H54 (cell line): ENCODE results near the gene MLIP.
"Not testable (repeated sequence)": the region's sequence is repeated elsewhere in the genome, so short reads cannot be mapped to it uniquely, and the experiment has no call there.

ENCODE experiments used
- DNase-seq: peaks from one replicate; pipeline ENCODE4 v3.0.0; 2011; ENCODE audit warnings: low spot score, mixed read lengths; ENCODE audit not compliant: insufficient read length
- FAIRE-seq: peaks from 3 replicates; lab custom pipeline; 2011; peaks lifted over from hg19 to GRCh38; lab: Jason Lieb, UNC
- POLR2A ChIP-seq: IDR thresholded peaks from 2 replicates; pipeline ENCODE4 v1.6.1; 2011; ENCODE audit warnings: low read depth, mild to moderate bottlenecking, low read length

The MLIP gene, protein sequence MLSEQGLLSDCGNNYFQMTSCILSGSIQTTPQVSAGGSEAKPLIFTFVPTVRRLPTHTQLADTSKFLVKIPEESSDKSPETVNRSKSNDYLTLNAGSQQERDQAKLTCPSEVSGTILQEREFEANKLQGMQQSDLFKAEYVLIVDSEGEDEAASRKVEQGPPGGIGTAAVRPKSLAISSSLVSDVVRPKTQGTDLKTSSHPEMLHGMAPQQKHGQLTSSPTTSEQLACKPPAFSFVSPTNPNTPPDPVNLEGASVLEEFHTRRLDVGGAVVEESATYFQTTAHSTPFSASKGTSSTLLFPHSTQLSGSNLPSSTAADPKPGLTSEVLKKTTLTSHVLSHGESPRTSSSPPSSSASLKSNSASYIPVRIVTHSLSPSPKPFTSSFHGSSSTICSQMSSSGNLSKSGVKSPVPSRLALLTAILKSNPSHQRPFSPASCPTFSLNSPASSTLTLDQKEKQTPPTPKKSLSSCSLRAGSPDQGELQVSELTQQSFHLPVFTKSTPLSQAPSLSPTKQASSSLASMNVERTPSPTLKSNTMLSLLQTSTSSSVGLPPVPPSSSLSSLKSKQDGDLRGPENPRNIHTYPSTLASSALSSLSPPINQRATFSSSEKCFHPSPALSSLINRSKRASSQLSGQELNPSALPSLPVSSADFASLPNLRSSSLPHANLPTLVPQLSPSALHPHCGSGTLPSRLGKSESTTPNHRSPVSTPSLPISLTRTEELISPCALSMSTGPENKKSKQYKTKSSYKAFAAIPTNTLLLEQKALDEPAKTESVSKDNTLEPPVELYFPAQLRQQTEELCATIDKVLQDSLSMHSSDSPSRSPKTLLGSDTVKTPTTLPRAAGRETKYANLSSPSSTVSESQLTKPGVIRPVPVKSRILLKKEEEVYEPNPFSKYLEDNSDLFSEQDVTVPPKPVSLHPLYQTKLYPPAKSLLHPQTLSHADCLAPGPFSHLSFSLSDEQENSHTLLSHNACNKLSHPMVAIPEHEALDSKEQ

DNA sequence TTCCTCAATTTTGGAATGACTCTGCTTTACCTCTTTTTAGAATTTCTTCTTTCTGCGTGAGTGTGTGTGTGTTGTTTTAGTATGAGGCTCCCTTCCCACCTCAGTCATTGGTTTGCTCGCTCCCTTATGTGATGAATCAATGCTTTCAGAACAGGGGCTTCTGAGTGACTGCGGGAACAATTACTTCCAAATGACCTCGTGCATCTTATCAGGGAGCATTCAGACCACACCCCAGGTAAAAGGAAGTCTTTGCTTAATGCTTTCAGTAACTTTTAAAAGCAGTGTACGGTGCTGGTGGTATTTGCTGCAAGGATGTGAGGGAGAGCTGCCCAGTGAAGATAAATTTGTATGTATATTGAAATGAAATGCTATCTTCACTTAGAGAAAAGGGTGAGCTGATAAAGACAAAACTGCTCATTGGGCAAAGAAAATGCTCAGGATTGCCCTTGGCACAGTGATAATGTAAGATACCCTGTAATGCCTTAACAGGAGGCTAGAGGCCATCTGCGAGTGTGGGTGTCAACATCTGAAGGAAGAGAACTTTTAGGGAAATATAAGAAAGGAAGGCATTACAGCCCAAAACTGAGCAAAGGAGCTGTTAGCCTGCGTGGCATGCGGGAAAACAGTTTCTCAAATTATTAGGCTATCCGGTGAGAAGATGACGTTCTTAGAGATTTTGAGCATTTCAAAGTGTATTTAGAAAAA, at the start of gene MLIP:
TSS of gene MLIP (plus strand) at position 103 of the 705 bp plus-strand sequence. CDS start at position 140, 37 bp downstream.
- DNase-seq = no peak
- no peak for TF ChIP-seq POLR2A
- FAIRE-seq = no peak

DNA sequence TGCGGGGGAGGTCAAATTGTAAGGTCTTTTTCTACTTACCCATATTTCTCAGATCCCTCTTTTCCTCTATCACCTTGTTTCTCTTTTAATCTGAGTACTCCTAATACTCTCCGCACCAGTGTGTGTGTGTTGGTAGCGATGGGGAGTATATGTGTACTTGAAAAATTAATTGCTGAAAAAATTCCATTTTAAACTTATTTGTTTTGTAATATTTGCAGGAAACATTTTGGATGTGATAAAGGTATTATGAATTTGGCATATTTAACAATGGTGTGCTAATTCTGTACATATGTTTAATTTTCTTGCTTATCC, 48.1 kb upstream of the MLIP start:
- peak; percentile 72 for FAIRE-seq
- DNase-seq = no peak
- TF ChIP-seq POLR2A = no peak

DNA sequence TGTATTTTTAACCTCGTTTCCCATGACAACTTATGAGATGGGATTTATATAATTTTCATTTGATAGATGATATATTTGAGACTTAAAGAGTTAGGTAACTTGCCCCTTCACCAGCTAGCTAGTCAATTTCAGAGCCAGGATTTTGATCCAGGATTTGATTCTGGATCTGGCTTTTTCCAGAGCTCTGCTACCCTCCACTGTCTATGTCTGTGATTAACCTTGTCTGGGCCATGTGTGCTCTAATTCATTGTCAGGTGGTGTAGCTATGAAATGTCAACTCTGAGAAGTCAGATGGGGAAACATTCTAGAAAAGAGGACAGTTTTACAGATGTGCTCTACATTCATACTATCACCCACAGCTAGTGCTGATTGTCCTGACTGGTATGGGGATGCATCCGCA, 42.5 kb upstream of the MLIP start:
- DNase-seq = no peak
- TF ChIP-seq POLR2A = no peak
- FAIRE-seq = no peak

DNA sequence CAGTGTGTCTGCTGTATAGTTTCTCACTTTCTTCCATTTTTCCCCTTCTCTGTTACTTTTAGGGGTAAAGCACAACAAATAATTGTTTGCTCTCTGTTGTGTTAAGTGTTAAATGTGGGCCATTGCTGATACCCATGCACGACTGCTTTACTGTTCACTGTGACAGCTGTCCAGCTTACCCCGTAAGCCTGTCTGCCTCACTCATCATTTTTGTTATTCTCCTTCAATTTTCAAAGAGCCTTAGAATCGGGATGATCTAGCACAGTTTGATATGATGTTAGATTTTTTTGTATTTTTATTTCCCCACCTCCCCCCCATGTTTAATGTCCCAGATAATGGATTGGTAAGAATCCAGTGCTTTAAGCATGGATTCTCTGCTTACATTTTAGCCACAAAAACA, 41.2 kb upstream of the MLIP start:
- TF ChIP-seq POLR2A = no peak
- DNase-seq = no peak
- peak; percentile 67 for FAIRE-seq

DNA sequence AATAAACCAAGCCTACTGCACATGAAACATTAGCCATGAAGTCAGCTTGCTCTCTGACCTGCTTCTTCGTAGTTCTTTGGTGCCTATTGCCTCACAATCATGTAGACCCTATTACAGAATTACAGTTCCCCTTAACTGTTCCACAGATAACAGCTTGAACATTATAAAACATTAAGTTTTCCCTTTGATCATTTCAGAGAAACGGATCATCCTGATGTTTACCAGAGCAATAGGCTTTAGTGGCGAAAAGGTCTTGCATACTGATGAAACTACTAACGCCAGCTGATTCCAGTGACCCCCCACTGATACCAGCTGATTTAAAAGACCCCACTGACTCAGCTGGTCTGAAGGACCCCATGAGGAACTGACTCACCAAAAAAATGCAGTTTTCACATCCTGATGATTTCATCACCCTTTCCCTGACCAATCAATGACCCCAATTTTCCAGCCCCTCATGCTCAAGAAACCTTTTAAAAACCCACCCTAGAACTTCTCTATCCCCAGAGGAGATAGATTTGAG, 39.4 kb upstream of the MLIP start:
- DNase-seq (no peak), FAIRE-seq (peak; percentile 23)
- no peak for TF ChIP-seq POLR2A

DNA sequence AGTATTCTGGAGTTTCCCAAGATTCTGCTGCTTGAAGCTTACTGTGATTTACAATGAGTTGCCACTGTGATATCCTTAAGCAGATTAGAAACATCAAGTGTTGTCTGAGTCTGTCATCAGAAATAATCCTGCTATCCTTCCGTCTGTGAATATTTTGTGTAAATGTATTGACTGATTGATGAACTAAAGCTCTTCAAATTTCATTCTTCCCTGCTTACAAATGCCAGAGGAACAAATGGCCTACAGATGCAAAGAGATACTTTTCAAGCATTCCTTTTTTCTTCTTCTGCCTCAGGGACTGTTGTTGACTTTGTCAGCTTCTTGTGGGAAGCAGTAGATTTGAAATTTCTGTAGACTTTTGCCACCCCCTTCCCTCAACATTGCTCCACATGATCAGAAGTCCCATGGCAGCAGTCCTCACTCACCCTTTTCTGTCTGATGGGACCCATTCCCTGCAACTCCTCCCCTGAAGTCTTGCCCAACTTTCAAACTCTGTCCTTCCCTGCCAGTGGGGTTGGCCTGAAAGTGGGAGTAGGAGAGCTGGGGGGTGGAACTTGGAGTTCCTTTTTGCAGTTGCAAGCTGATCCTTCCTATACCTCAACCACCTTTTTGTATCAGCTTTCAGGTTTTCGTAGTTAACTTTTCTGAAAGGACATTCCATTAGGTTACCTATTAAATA, 38.5 kb upstream of the MLIP start:
- peak; percentile 67 for FAIRE-seq
- TF ChIP-seq POLR2A = no peak
- no peak for DNase-seq

DNA sequence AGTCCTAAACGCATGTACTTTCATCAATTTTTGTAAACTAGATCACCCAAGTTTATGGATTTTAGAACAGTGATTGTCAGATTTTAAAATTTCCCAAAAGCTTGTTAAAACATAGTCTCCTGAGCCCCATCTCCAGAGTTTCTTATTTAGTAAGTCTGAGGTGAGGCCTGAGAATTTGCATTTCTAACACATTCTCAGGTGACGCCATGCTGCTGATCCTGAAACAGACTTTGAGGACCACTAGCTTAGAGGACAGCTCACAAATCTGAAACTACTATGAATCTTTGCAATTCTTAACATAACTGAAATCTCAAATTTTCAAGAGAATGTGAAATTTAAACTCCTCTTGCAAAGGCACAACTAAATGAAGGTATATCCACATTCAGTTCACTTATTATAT, 37.8 kb upstream of the MLIP start:
- DNase-seq (no peak), FAIRE-seq (no peak)
- TF ChIP-seq POLR2A = no peak

DNA sequence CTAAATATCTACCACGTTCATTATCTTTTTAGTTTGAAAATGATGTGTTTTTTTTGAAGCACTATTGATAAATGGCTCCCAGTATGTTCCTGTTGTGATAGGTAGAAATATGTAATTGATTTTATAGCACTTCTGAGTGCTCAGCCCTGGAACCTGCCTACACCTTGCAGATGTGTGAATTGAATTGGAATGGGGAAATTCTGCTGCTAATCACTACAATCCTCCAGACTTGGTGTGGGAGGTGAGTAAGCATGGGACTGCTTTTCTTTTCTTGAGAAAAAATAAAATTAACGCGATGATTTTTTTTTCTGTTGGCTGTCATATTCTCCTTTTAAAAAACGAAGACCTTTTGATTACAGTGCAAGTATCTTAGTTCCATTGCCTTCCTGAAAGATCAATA, 37.1 kb upstream of the MLIP start:
- DNase-seq (no peak), FAIRE-seq (no peak)
- TF ChIP-seq POLR2A = no peak

DNA sequence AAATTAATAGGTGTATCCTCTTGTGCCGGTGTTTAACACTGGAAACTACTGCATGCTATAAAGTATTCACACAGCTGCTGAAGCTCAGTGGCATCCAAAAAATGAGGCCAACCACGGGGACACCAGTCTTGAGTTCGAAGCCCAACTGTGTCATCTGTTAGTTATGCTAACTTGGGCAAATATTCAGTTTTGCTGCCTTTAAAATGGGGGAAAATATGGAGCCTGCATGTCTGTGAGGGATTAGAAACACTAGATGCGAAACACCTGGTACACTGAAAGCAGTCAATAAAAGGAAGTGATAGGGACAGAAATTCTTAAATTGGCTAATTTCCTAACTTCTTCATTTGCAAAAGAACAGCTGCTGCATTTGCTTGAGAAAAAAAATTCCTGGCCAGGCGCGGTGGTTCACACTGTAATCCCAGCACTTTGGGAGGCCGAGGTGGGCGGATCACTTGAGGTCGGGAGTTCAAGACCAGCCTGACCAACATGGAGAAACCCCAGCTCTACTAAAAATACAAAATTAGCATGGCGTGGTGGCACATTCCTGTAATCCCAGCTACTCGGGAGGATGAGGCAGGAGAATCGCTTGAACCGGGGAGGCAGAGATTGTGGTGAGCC, 36.6 kb upstream of the MLIP start:
- no peak for DNase-seq
- no peak for TF ChIP-seq POLR2A
- no peak for FAIRE-seq

DNA sequence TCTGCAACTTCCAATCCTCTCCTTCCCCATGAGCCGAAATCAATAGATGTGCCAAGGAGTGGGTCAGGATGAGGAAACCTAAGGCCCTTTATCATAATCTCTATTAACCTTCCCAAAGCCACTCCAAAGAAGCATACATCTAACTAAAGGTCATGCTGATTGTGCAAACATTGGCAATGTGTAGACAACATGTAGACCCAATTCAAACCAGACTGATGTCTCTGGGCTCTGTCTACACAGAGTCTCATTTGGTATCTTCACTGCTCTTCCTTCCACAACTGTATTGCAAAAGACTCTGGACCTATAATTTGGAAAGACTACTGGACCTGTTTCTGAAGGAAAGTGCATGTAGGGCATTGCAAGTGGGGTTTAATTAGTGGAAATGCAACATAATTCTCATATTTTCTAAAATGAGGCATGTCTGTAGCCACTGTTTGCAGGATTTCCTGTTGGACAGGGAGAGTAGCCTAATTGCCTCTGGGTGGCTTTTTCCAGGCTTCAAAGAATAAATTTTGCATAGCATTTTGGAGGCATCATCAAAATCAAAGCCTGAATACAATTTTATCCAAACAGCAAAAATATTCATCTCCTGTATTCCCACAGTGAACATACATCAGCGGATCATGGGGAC, 35.0 kb upstream of the MLIP start:
- no peak for FAIRE-seq
- no peak for DNase-seq
- no peak for TF ChIP-seq POLR2A

DNA sequence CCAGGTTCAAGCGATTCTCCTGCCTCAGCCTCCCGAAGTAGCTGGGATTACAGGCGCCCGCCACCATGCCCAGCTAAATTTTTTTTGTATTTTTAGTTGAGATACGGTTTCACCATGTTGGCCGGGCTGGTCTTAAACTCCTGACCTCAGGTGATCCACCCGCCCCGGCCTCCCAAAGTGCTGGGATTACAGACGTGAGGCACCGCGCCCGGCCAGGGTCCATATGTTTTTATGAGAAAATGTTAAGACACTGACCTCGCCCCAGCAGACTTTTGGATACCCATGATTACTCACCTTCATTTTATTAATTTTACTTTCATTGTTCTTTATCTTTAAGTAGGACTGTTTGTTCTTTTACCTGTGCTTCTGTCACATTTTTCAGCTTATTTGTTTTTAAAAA, 29.7 kb upstream of the MLIP start:
- not testable (repeated sequence) for FAIRE-seq, DNase-seq

DNA sequence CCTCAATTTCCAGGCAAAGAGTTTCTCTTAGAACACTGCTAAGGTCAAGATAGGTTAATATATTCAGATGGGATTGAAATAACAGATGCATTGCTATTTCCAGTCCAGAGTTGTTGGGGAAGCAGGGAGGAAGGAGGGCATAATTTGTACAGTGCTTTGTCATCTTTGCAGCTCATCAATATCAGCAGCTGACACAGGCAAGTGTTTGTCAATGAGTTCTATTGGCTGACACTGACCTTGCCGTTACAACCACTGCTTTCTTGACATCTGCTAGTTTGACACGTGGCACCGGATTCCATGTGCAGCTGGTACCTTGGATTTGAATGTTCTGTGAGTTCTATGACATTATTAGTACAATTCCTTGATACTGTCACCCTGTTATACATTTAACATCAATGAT, 28.0 kb upstream of the MLIP start:
- DNase-seq (no peak), FAIRE-seq (no peak)
- no peak for TF ChIP-seq POLR2A
